ENCODE data around the gene TRIO. TPM values are rescaled to one million over a fixed set of nuclear protein-coding genes. Genes with fewer than 3 reads are reported as not detected.

Gene TRIO
- total RNA-seq, 1 experiment from 2014 or later: 211 TPM

GRCh38 chr5:14249258-14250082 lies 106.3 kb downstream of the TRIO start:
- H3F3A ChIP-seq (ENCODE audit: low read length, unreplicated experiment): no peaks in the 10 kb centered on the region
- no peak overlapping the region for H2AFZ ChIP-seq (ENCODE audit: low read length)
- no TSS peak for BruUV-seq (replicated peaks)
- intact Hi-C loops (cut with micrococcal nuclease): no loop called here
- no peak overlapping the region for H3K27ac ChIP-seq (ENCODE audit: low read length)
- TF ChIP-seq EZH2 (IDR thresholded peaks at IDR 0.05; ENCODE audit: low read length, unreplicated experiment) (no peak), CTCF (conservative IDR thresholded peaks at IDR 0.05; ENCODE audit: low read depth, low read length) (no peak), EZH2phosphoT487 (IDR thresholded peaks at IDR 0.05; ENCODE audit: borderline replicate concordance, low read length) (no peak)
- H3K4me2 ChIP-seq (ENCODE audit: low read length): no peak overlapping the region
- ChIA-PET CTCF (no interaction called here), POLR2A (ENCODE audit: unreplicated experiment) (no interaction called here)
- no peaks in the 10 kb centered on the region for H3K9me2 ChIP-seq (replicated peaks; ENCODE audit: low read length)
- H4K20me1 ChIP-seq (ENCODE audit: low read length): peaks cover 32% of the 10 kb centered on the region; the same call in 1 of the 2 replicates
- no peak for ATAC-seq
- peaks cover 15% of the 10 kb centered on the region for H3K36me3 ChIP-seq (ENCODE audit: low read depth, low read length)
- H3K4me3 ChIP-seq (ENCODE audit: low read length): no peak overlapping the region
- no peaks in the 10 kb centered on the region for H3K27me3 ChIP-seq (ENCODE audit: low read length)
- H3K4me1 ChIP-seq (ENCODE audit: insufficient read depth, low read length): 0 out of 2 replicates have a peak, but pooled peaks cover 3% of the 10 kb centered on the region
- peaks cover 100% of the 10 kb centered on the region for H3K79me2 ChIP-seq (ENCODE audit: low read length)
- no peak for DNase-seq
- H3K9ac ChIP-seq (ENCODE audit: low read length): no peak overlapping the region
- 0 out of 2 replicates have a peak, but pooled peaks cover 1% of the 10 kb centered on the region for H3K9me3 ChIP-seq (ENCODE audit: low read length)

- Histone ChIP-seq H3K27me3 (ENCODE audit: low read length) (no peaks in the 10 kb centered on the region), H2AFZ (ENCODE audit: low read length) (no peak overlapping the region), H3K4me1 (ENCODE audit: insufficient read depth, low read length) (no peaks in the 10 kb centered on the region), H3K4me3 (ENCODE audit: low read length) (no peak overlapping the region), H3K9me2 (replicated peaks; ENCODE audit: low read length) (no peaks in the 10 kb centered on the region), H4K20me1 (ENCODE audit: low read length) (peaks cover 25% of the 10 kb centered on the region; the same call in 1 of the 2 replicates), H3K9me3 (ENCODE audit: low read length) (peaks cover 9% of the 10 kb centered on the region; the same call in 1 of the 2 replicates), H3K36me3 (ENCODE audit: low read depth, low read length) (peaks cover 22% of the 10 kb centered on the region), H3K79me2 (ENCODE audit: low read length) (peaks cover 100% of the 10 kb centered on the region), H3F3A (ENCODE audit: low read length, unreplicated experiment) (no peaks in the 10 kb centered on the region), H3K27ac (ENCODE audit: low read length) (no peak overlapping the region), H3K4me2 (ENCODE audit: low read length) (no peak overlapping the region), H3K9ac (ENCODE audit: low read length) (no peak overlapping the region)
- TF ChIP-seq EZH2 (IDR thresholded peaks at IDR 0.05; ENCODE audit: low read length, unreplicated experiment) (no peak), CTCF (conservative IDR thresholded peaks at IDR 0.05; ENCODE audit: low read depth, low read length) (no peak), EZH2phosphoT487 (IDR thresholded peaks at IDR 0.05; ENCODE audit: borderline replicate concordance, low read length) (no peak)
- BruUV-seq (replicated peaks): no TSS peak
- ChIA-PET CTCF (no interaction called here), POLR2A (ENCODE audit: unreplicated experiment) (no interaction called here)
- intact Hi-C loops (cut with micrococcal nuclease): no loop called here
- no peak for DNase-seq
- no peak for ATAC-seq
Measured at GRCh38 chr5:14250084-14250695, 107.0 kb downstream of the TRIO start.
